Naive thymus-derived CD4-positive, alpha-beta T cell (primary cell): ENCODE measurements around the gene TCAF1. TPM values are rescaled to one million over a fixed set of nuclear protein-coding genes. Genes with fewer than 3 reads are reported as not detected.
A peak's percentile ranks its signal among the peaks of the same experiment; 100 is the strongest.
"Not testable (repeated sequence)": the region's sequence is repeated elsewhere in the genome, so short reads cannot be mapped to it uniquely, and the experiment has no call there.

Source experiments
- ATAC-seq: fragments of 150-1000 bp; cut with Tn5 transposase; 2 replicates; pipeline ENCODE4 v1.10.0; 2021; ENCODE audit warnings: mild to moderate bottlenecking, moderate library complexity
- CTCF ChIA-PET: fragments of 350-600 bp; sonication (Branson Sonifier 250); formaldehyde crosslinking; loops from one replicate; lab custom pipeline; 2021; ENCODE audit warnings: antibody characterized with exemption; lab: Charles Lee
- POLR2A ChIA-PET: fragments of 350-600 bp; sonication (Branson Sonifier 250); formaldehyde crosslinking; loops from one replicate; lab custom pipeline; 2021; ENCODE audit warnings: antibody characterized with exemption, inconsistent platforms; lab: Charles Lee
- DNase-seq, 9 donors: peaks; one replicate each; pipeline versions ENCODE4 v3.0.0 to v3.0.0-alpha.2; 2020 to 2022; ENCODE audit warnings: mixed read lengths in 1 of 9
- H3K27ac ChIP-seq: one replicate; pipeline ENCODE4 v1.7.0; 2013; ENCODE audit warnings: mild to moderate bottlenecking, low read depth, low read length, moderate library complexity
- H3K27me3 ChIP-seq, 2 donors: one replicate each; pipeline ENCODE4 v1.7.0; 2013; ENCODE audit warnings: low read length in 2 of 2, mild to moderate bottlenecking in 2 of 2, moderate library complexity in 2 of 2; ENCODE audit not compliant: control insufficient read depth in 2 of 2, insufficient read depth in 2 of 2
- H3K36me3 ChIP-seq, 3 experiments: 1 replicate in 2 of 3; 2 replicates in 1 of 3; pipeline ENCODE4 v1.7.0; 2013; ENCODE audit warnings: low read length in 3 of 3, mild to moderate bottlenecking in 3 of 3, moderate library complexity in 1 of 3; ENCODE audit not compliant: insufficient read depth in 3 of 3, control insufficient read depth in 2 of 3
- H3K4me1 ChIP-seq, 2 donors: one replicate each; pipeline ENCODE4 v1.7.0; 2013; ENCODE audit warnings: low read length in 2 of 2, mild to moderate bottlenecking in 2 of 2, moderate library complexity in 1 of 2; ENCODE audit not compliant: control insufficient read depth in 2 of 2, insufficient read depth in 2 of 2
- H3K4me3 ChIP-seq: 2 replicates; pipeline ENCODE4 v1.7.0; 2013; ENCODE audit warnings: mild to moderate bottlenecking, low read length
- H3K9me3 ChIP-seq, 3 experiments: 1 replicate in 2 of 3; 2 replicates in 1 of 3; pipeline ENCODE4 v1.7.0; 2013; ENCODE audit warnings: low read length in 3 of 3; ENCODE audit not compliant: control insufficient read depth in 2 of 3
- H3K27ac Mint-ChIP-seq, 9 donors: one replicate each; pipeline ENCODE4 v1.8.0; 2020 to 2022; ENCODE audit warnings: mixed read lengths in 9 of 9, mild to moderate bottlenecking in 8 of 9, moderate library complexity in 5 of 9, inconsistent platforms in 2 of 9
- H3K27me3 Mint-ChIP-seq, 5 donors: one replicate each; pipeline ENCODE4 v1.8.0; 2021 to 2022; ENCODE audit warnings: mixed read lengths in 5 of 5, mild to moderate bottlenecking in 1 of 5
- H3K36me3 Mint-ChIP-seq, 5 donors: one replicate each; pipeline ENCODE4 v1.8.0; 2020 to 2022; ENCODE audit warnings: mixed read lengths in 5 of 5, mild to moderate bottlenecking in 3 of 5, inconsistent platforms in 1 of 5
- H3K4me1 Mint-ChIP-seq, 7 donors: one replicate each; pipeline ENCODE4 v1.8.0; 2020 to 2022; ENCODE audit warnings: mixed read lengths in 7 of 7, mild to moderate bottlenecking in 3 of 7, inconsistent platforms in 1 of 7
- H3K4me3 Mint-ChIP-seq, 10 donors: one replicate each; pipeline ENCODE4 v1.8.0; 2020 to 2022; ENCODE audit warnings: mild to moderate bottlenecking in 10 of 10, mixed read lengths in 10 of 10, moderate library complexity in 6 of 10, inconsistent platforms in 2 of 10
- H3K9me3 Mint-ChIP-seq, 11 donors: one replicate each; pipeline ENCODE4 v1.8.0; 2020 to 2022; ENCODE audit warnings: mixed read lengths in 11 of 11, mild to moderate bottlenecking in 4 of 11, inconsistent platforms in 1 of 11, moderate library complexity in 1 of 11
- intact Hi-C, 2 donors: fragments of 100-400 bp; cut with micrococcal nuclease; formaldehyde crosslinking; loops; one replicate each; pipeline ENCODE4 v1.15.1; 2023
- polyA plus RNA-seq, 2 donors: library from polyadenylated mRNA; unstranded; fragments of 300-500 nt; fragmentation: Illumina TruSeq; gene quantifications; one replicate each; pipeline ENCODE4 v1.2.3, GENCODE V29; 2021
- total RNA-seq, 6 experiments: library from RNA in 5 of 6; stranded (reverse) in 5 of 6; gene quantifications; 1 replicate in 5 of 6; 2 replicates in 1 of 6; pipeline ENCODE4 v1.2.3 and lab custom pipeline; 2021 to 2026

The TCAF1 gene
- total and polyA plus RNA-seq, 7 experiments from 2014 or later = 6.8 to 19.4 (median 11.1) TPM

DNA sequence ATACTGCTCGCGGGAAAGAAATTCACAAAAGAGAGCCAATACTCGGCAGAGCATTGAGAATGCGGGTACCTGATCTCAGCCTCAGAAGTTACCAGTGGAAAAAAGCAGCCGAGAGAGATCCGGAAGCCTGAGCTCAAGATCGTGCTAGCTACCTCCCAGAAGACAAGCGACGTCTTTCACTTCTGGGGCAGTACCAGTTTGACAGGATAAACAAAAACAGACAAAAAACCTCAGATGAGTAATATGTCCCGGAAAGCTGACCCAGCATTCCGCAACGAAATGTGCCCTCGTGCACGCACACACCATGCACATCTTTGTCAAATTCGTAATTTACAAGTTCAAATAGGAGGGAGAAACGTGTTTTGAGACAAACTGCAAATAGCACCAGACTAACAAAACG is 65.9 kb downstream of the TCAF1 start:
- H3K4me1 Mint-ChIP-seq, intact Hi-C loops, H3K9me3 ChIP-seq, DNase-seq, H3K27ac ChIP-seq, H3K36me3 ChIP-seq, H3K4me1 ChIP-seq, H3K9me3 Mint-ChIP-seq, CTCF ChIA-PET, POLR2A ChIA-PET, H3K27me3 ChIP-seq, H3K36me3 Mint-ChIP-seq, H3K27me3 Mint-ChIP-seq: not testable (repeated sequence)
- H3K4me3 Mint-ChIP-seq = peak overlapping the region in 8 of 10 donors; percentile 58 to 90 (median 80)
- ATAC-seq = peak; percentile 45
- H3K27ac Mint-ChIP-seq = peak overlapping the region in 4 of 9 donors; percentile 64 to 96 (median 86)
- H3K4me3 ChIP-seq = peak overlapping the region; percentile 37

DNA sequence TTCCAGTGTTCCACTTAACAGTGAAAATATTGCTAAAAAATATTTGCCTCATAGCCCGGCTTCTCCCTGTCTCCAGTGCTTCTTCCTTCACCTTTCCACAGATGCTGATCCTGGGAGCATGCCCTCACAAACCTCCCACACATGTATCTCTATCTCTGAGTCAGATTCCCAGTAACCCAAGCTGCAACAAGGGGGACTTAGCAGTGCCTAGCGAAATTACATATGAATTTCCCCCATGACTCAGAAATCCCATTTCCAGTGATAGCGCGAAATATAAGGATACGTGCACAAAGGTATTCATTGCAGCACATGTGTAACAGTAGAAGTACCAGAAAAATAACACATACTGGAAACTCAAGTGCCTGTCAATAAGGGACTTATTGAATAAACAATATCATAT is 75.4 kb downstream of the TCAF1 start:
- ATAC-seq, H3K4me1 ChIP-seq, H3K27me3 ChIP-seq, H3K4me3 ChIP-seq, POLR2A ChIA-PET, H3K36me3 Mint-ChIP-seq, CTCF ChIA-PET, H3K4me1 Mint-ChIP-seq, H3K27me3 Mint-ChIP-seq, intact Hi-C loops, H3K27ac ChIP-seq, H3K4me3 Mint-ChIP-seq, H3K27ac Mint-ChIP-seq, H3K9me3 Mint-ChIP-seq, H3K9me3 ChIP-seq, H3K36me3 ChIP-seq, DNase-seq: not testable (repeated sequence)

DNA sequence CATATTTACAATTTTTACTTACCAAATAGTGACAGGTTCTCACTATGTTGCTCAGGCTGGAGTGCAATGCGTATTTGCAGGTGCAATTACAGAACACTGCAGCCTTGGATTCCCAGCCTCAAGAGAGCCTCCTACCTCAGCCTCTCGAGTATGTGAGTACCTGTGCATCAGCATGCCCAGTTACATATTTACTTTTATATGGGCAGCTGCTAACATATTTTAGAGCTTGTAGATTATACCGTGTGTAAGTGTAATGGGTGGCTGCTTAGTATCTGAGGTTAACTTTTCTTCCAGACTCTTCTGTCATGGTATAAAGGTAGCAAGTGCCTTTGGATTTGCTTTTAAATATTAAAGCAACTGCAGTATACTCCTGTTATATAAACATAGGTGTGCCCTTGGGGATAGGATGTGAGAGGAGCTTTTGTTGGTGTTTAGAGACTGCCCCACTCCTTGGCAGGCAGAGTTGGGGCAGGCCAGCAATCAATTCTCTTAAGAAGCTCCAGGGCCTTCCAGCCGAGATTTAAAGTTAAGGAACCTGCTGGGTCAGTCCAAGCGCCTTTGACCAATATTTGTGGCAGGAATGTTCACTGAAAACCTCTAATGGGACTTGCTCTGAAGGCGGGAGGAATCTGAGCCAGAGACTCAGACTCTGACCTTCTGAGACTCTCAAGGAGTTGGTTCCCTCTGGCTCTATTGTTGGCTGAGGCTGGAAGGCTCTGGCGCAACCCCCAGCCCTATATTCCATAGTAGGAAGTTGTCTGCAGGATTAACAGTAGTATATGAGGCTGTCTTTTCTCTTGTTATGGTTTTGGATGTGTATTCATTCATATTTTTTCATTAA is 77.5 kb downstream of the TCAF1 start:
- CTCF ChIA-PET, POLR2A ChIA-PET, H3K4me3 Mint-ChIP-seq, H3K27me3 Mint-ChIP-seq, H3K4me1 ChIP-seq, H3K36me3 ChIP-seq, H3K27ac Mint-ChIP-seq, H3K4me3 ChIP-seq, H3K4me1 Mint-ChIP-seq, intact Hi-C loops, H3K9me3 ChIP-seq, H3K27ac ChIP-seq, DNase-seq, H3K36me3 Mint-ChIP-seq, ATAC-seq, H3K27me3 ChIP-seq, H3K9me3 Mint-ChIP-seq: not testable (repeated sequence)

DNA sequence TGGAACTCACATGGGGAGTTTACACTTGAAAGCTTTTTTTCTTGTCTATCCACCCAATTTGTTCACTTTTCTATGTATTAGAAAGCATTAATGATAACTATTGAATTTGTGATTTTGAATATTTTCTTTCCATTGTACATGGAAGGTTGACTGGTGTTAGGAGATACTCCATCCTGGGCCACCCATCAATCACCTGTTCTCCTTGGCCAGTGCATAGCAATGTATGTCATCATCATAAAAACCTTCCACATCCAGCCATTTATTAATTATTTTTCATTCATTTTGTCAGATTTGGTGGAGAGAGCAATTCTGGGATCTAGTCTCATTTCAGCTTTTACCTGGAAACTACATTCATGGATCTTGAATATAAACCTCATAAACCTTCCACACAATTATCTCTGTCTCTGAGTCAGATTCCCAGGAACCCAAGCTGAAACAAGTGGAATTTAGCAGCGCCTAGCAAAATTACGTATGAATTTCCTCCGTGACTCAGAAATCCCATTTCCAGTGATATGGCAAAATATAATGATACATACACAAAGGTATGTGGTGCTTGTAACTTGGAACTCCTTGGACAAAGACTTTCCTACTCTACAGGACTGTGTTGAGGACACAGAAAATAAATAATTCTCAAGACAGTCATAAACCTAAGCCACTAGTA is 78.2 kb downstream of the TCAF1 start:
- ATAC-seq, intact Hi-C loops, H3K9me3 ChIP-seq, CTCF ChIA-PET, H3K4me3 ChIP-seq, POLR2A ChIA-PET, H3K9me3 Mint-ChIP-seq, H3K27me3 ChIP-seq, DNase-seq, H3K4me1 Mint-ChIP-seq, H3K27me3 Mint-ChIP-seq, H3K36me3 ChIP-seq, H3K4me3 Mint-ChIP-seq, H3K4me1 ChIP-seq, H3K36me3 Mint-ChIP-seq: not testable (repeated sequence)
- H3K27ac Mint-ChIP-seq = peak overlapping the region in 4 of 9 donors; percentile 18 to 71 (median 54)
- peak overlapping the region; percentile 7 for H3K27ac ChIP-seq

DNA sequence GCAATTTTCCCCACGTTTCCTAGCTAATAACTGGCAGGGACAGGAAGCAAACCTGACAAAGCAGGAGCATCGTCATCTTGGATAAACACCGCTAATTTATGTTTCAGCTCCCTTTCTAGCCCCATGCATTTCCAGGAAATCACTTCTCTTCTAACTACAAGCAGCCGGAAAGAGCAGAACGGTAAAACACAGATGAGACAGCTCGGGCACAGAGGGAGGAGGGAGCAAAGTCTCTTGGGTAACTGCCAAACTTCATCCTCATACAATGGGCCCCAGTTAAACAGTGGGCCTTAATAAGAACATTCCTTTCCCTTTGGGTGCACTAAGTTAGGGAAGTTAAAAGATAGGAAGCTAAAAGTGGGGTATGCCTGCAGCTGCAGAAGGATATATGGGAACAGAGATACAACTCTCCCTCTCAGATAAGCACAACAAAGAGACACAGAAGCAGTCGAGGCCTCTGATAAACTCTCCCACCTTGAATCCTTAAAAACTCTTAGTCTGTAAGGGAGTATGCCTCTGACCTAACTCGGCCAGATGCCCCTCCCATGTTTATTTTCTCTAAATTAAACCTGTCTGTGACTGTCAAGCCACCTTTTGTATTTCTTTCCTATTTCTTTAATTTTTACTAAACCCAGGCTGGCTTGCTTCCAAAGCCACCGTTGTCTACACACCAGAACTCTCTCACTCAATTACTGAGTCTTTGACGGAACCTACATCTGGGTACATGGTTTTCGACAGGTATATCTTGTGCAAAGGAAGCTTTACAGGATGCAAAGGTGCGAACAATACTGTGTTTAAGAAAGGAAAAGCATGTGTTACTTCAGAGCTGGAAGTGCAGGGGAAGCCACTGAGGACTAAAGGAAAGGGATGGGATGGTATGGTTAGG is 80.3 kb downstream of the TCAF1 start:
- H3K36me3 Mint-ChIP-seq, intact Hi-C loops, H3K4me1 ChIP-seq, CTCF ChIA-PET, H3K4me3 ChIP-seq, H3K27me3 ChIP-seq, H3K9me3 ChIP-seq, POLR2A ChIA-PET, H3K27ac Mint-ChIP-seq, H3K4me3 Mint-ChIP-seq, H3K9me3 Mint-ChIP-seq, H3K27me3 Mint-ChIP-seq, H3K36me3 ChIP-seq, H3K27ac ChIP-seq, H3K4me1 Mint-ChIP-seq: not testable (repeated sequence)
- DNase-seq (peak in 3 of 9 donors; percentile 3 to 42 (median 8)), ATAC-seq (peak; percentile 77)

DNA sequence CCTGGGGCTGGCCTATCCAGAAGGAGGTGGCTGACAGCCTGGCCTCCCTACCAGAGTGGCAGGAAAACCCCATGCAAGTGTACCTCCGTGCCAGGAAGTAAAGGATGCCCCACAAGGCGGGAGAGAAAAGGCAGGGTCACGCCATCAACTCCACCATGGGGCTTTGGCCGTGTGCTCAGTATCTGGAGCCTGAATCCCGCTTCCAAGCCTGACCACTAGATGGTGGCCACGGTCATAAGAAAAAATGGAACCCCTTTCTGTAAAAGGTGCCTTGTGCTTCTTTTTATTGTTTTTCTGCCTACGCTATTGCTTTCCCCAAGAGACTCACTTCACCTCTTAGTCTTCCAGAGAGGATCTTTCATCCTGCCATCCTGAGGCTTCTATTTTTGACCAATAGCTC is 84.1 kb downstream of the TCAF1 start:
- H3K9me3 ChIP-seq, H3K4me1 Mint-ChIP-seq, H3K27ac Mint-ChIP-seq, H3K27me3 Mint-ChIP-seq, H3K36me3 Mint-ChIP-seq, CTCF ChIA-PET, DNase-seq, H3K27ac ChIP-seq, H3K4me3 Mint-ChIP-seq, POLR2A ChIA-PET, H3K27me3 ChIP-seq, intact Hi-C loops, H3K36me3 ChIP-seq, H3K4me1 ChIP-seq, H3K4me3 ChIP-seq, H3K9me3 Mint-ChIP-seq: not testable (repeated sequence)
- ATAC-seq = peak; percentile 47
